K562 (cell line): ENCODE results near the gene MPRIP. TPM values are rescaled to one million over a fixed set of nuclear protein-coding genes. Genes with fewer than 3 reads are reported as not detected.

Experiments used
- ATF4 ChIP-seq: fragments of 450-650 bp; formaldehyde crosslinking; IDR thresholded peaks from 2 replicates; pipeline ENCODE4 v1.4.0; 2022; ENCODE audit warnings: mild to moderate bottlenecking, moderate library complexity
- CREB5 ChIP-seq: fragments of 250-450 bp; sonication (Bioruptor Pico); IDR thresholded peaks from 2 replicates; pipeline ENCODE4 v1.5.0; 2020; ENCODE audit warnings: mild to moderate bottlenecking
- DNMT1 ChIP-seq: fragments of 450-650 bp; IDR thresholded peaks from 2 replicates; pipeline ENCODE4 v1.6.1; 2016; ENCODE audit warnings: antibody characterized with exemption, mild to moderate bottlenecking
- ELK1 ChIP-seq: sonication (generic); formaldehyde crosslinking; IDR thresholded peaks from 2 replicates; pipeline ENCODE4 v1.8.1; 2022; ENCODE audit warnings: missing genetic modification reagents
- ERF ChIP-seq: fragments of 450-650 bp; formaldehyde crosslinking; IDR thresholded peaks from 2 replicates; pipeline ENCODE4 v1.4.0; 2020; ENCODE audit warnings: mild to moderate bottlenecking, mixed read lengths
- ETS2 ChIP-seq: IDR thresholded peaks from 2 replicates; pipeline ENCODE4 v1.6.1; 2016; ENCODE audit warnings: borderline replicate concordance, missing genetic modification characterization, mild to moderate bottlenecking, moderate library complexity, missing compliant biosample characterization; ENCODE audit not compliant: poor library complexity, severe bottlenecking
- HINFP ChIP-seq: fragments of 450-650 bp; conservative IDR thresholded peaks from 2 replicates; pipeline ENCODE4 v1.6.1; 2016; ENCODE audit warnings: missing genetic modification characterization, low read depth, mild to moderate bottlenecking, control low read depth, missing compliant biosample characterization
- HMGXB4 ChIP-seq: sonication (generic); formaldehyde crosslinking; IDR thresholded peaks from 2 replicates; pipeline ENCODE4 v1.8.1; 2023; ENCODE audit warnings: mild to moderate bottlenecking, missing genetic modification reagents
- KLF6 ChIP-seq: fragments of 250-450 bp; sonication (Bioruptor Pico); IDR thresholded peaks from 2 replicates; pipeline ENCODE4 v1.4.0; 2020; ENCODE audit warnings: mild to moderate bottlenecking, moderate library complexity, borderline replicate concordance
- MAZ ChIP-seq, 2 experiments: fragments of 450-650 bp in 1 of 2; sonication (generic) in 1 of 2; formaldehyde crosslinking; IDR thresholded peaks in 1 of 2; conservative IDR thresholded peaks in 1 of 2; 2 replicates each; pipeline versions ENCODE4 v1.4.0 to v1.5.0; 2020; ENCODE audit warnings: mild to moderate bottlenecking in 1 of 2, missing genetic modification reagents in 1 of 2
- RBM25 ChIP-seq: fragments of 200-400 bp; formaldehyde crosslinking; IDR thresholded peaks from 2 replicates; pipeline ENCODE4 v1.6.1; 2018; ENCODE audit warnings: low read length, low read depth, moderate library complexity; ENCODE audit not compliant: severe bottlenecking
- TFAM ChIP-seq: fragments of 250-450 bp; sonication (Bioruptor Pico); conservative IDR thresholded peaks from 2 replicates; pipeline ENCODE4 v1.5.0; 2021; ENCODE audit warnings: mild to moderate bottlenecking, moderate library complexity
- THAP12 ChIP-seq: fragments of 250-450 bp; sonication (Bioruptor Pico); IDR thresholded peaks from 2 replicates; pipeline ENCODE4 v1.9.0; 2021; ENCODE audit warnings: mild to moderate bottlenecking, inconsistent platforms
- polyA plus RNA-seq, 8 experiments: library from polyadenylated mRNA; depleted of rRNA in 4 of 8; stranded (reverse) in 5 of 8; unstranded in 3 of 8; fragments of >200 nt; fragmentation: Nextera tagmentation in 2 of 8; fragmentation: Illumina TruSeq in 1 of 8; extraction: Ambion mirVana in 2 of 8; extraction: Trizol in 1 of 8; gene quantifications; 2 replicates each; pipeline versions ENCODE4 v1.2.1 to v1.2.3, GENCODE V29; 2011 to 2014; ENCODE audit warnings: inconsistent platforms in 1 of 8, missing spikeins in 1 of 8
- total RNA-seq, 7 experiments: library from RNA; depleted of rRNA in 6 of 7; stranded (reverse); fragments of >200 nt in 6 of 7; fragmentation: Illumina TruSeq in 2 of 7; extraction: Trizol in 2 of 7; gene quantifications; 2 replicates each; pipeline versions ENCODE4 v1.2.1 to v1.2.3, GENCODE V29; 2011 to 2021; ENCODE audit warnings: low replicate concordance in 1 of 7
- TF ChIP-seq, protein P1 (sequence below), 3 experiments: IDR thresholded peaks in 2 of 3; conservative IDR thresholded peaks in 1 of 3; 2 replicates each; pipeline ENCODE4 v1.5.1; 2011 to 2012; ENCODE audit warnings: low read length in 3 of 3, mild to moderate bottlenecking in 3 of 3, control low read depth in 2 of 3, improper control_type of control experiment in 1 of 3, inconsistent platforms in 1 of 3, low read depth in 1 of 3, mixed read lengths in 1 of 3, moderate library complexity in 1 of 3; ENCODE audit not compliant: insufficient read depth in 2 of 3

MPRIP gene
- total and polyA plus RNA-seq, 9 of the 15 experiments (the other 6 are each of a cell fraction or from before 2014, with no cell fraction given), result 10.0 to 72.6 (median 30.1) TPM

GRCh38 chr17:17206124-17206912 lies 164.1 kb downstream of the MPRIP start, which contains the start of gene PLD6 (continued):
- TF ChIP-seq THAP12 (no peak), ELK1 (CRISPR knock-in tag) (no peak), MAZ (CRISPR knock-in tag; conservative IDR thresholded peaks at IDR 0.05 in 1 of 2, IDR thresholded peaks at IDR 0.05 in 1 of 2) (peak; percentile 40 to 60; a peak in 2 of 4 replicates), CREB5 (CRISPR knock-in tag) (no peak), TFAM (no peak), DNMT1 (no peak), HINFP (tag) (no peak), RBM25 (peak; percentile 29), HMGXB4 (CRISPR knock-in tag) (no peak; the same call in 1 of the 2 replicates), ETS2 (tag) (no peak), ERF (CRISPR knock-in tag) (no peak), ATF4 (CRISPR knock-in tag) (no peak), KLF6 (CRISPR knock-in tag) (peak; percentile 28; the same call in 1 of the 2 replicates)
- TF ChIP-seq, protein P1, sequence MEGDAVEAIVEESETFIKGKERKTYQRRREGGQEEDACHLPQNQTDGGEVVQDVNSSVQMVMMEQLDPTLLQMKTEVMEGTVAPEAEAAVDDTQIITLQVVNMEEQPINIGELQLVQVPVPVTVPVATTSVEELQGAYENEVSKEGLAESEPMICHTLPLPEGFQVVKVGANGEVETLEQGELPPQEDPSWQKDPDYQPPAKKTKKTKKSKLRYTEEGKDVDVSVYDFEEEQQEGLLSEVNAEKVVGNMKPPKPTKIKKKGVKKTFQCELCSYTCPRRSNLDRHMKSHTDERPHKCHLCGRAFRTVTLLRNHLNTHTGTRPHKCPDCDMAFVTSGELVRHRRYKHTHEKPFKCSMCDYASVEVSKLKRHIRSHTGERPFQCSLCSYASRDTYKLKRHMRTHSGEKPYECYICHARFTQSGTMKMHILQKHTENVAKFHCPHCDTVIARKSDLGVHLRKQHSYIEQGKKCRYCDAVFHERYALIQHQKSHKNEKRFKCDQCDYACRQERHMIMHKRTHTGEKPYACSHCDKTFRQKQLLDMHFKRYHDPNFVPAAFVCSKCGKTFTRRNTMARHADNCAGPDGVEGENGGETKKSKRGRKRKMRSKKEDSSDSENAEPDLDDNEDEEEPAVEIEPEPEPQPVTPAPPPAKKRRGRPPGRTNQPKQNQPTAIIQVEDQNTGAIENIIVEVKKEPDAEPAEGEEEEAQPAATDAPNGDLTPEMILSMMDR (IDR thresholded peaks at IDR 0.05 in 2 of 3, conservative IDR thresholded peaks at IDR 0.05 in 1 of 3; ENCODE audit: insufficient read depth in 2 of 3, low read depth in 1 of 3, low read length in 3 of 3), result no peak
